ENCODE data around the gene IGSF3. TPM values are rescaled to one million over a fixed set of nuclear protein-coding genes. Genes with fewer than 3 reads are reported as not detected.

IGSF3 gene
- total and polyA plus RNA-seq, 2 of the 13 experiments (the other 11 are each of a cell fraction or from before 2014, with no cell fraction given) = 0.11 to 0.16 TPM

GRCh38 chr1:116538544-116538943 lies 129.0 kb downstream of the IGSF3 start (continued):
- TF ChIP-seq FOXK2 (IDR thresholded peaks at IDR 0.05) (no peak), ZNF451 (CRISPR knock-in tag; IDR thresholded peaks at IDR 0.05) (no peak), MXD4 (CRISPR knock-in tag; IDR thresholded peaks at IDR 0.05) (no peak), JUND (CRISPR knock-in tag; IDR thresholded peaks at IDR 0.05) (peak; percentile 92), HCFC1 (IDR thresholded peaks at IDR 0.05; ENCODE audit: low read depth, low read length) (no peak), CHCHD3 (CRISPR knock-in tag; IDR thresholded peaks at IDR 0.05) (no peak), ZNF781 (CRISPR knock-in tag; IDR thresholded peaks at IDR 0.05; ENCODE audit: borderline replicate concordance, not compliant biosample characterization) (no peak), HOMEZ (CRISPR knock-in tag; IDR thresholded peaks at IDR 0.05; ENCODE audit: low read depth) (no peak), ZKSCAN1 (IDR thresholded peaks at IDR 0.05; ENCODE audit: low read length) (no peak), ZNF468 (CRISPR knock-in tag; IDR thresholded peaks at IDR 0.05) (no peak), IRF1 (CRISPR knock-in tag; IDR thresholded peaks at IDR 0.05; ENCODE audit: low read depth) (no peak), ZNF431 (CRISPR knock-in tag; IDR thresholded peaks at IDR 0.05; ENCODE audit: borderline replicate concordance, low read depth) (no peak), AHR (CRISPR knock-in tag; IDR thresholded peaks at IDR 0.05) (no peak; the same call in 1 of the 2 replicates), ZNF841 (CRISPR knock-in tag; IDR thresholded peaks at IDR 0.05; ENCODE audit: borderline replicate concordance) (no peak), JUNB (CRISPR knock-in tag; IDR thresholded peaks at IDR 0.05; ENCODE audit: borderline replicate concordance) (peak; percentile 93), NFKBIZ (CRISPR knock-in tag; IDR thresholded peaks at IDR 0.05) (no peak), ZNF792 (CRISPR knock-in tag; IDR thresholded peaks at IDR 0.05) (no peak), SMARCC2 (IDR thresholded peaks at IDR 0.05) (no peak), XRCC5 (optimal IDR thresholded peaks at IDR 0.05; ENCODE audit: low read length) (no peak)
- TF ChIP-seq, protein P1, sequence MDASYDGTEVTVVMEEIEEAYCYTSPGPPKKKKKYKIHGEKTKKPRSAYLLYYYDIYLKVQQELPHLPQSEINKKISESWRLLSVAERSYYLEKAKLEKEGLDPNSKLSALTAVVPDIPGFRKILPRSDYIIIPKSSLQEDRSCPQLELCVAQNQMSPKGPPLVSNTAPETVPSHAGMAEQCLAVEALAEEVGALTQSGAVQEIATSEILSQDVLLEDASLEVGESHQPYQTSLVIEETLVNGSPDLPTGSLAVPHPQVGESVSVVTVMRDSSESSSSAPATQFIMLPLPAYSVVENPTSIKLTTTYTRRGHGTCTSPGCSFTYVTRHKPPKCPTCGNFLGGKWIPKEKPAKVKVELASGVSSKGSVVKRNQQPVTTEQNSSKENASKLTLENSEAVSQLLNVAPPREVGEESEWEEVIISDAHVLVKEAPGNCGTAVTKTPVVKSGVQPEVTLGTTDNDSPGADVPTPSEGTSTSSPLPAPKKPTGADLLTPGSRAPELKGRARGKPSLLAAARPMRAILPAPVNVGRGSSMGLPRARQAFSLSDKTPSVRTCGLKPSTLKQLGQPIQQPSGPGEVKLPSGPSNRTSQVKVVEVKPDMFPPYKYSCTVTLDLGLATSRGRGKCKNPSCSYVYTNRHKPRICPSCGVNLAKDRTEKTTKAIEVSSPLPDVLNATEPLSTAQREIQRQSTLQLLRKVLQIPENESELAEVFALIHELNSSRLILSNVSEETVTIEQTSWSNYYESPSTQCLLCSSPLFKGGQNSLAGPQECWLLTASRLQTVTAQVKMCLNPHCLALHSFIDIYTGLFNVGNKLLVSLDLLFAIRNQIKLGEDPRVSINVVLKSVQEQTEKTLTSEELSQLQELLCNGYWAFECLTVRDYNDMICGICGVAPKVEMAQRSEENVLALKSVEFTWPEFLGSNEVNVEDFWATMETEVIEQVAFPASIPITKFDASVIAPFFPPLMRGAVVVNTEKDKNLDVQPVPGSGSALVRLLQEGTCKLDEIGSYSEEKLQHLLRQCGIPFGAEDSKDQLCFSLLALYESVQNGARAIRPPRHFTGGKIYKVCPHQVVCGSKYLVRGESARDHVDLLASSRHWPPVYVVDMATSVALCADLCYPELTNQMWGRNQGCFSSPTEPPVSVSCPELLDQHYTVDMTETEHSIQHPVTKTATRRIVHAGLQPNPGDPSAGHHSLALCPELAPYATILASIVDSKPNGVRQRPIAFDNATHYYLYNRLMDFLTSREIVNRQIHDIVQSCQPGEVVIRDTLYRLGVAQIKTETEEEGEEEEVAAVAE (CRISPR knock-in tag; IDR thresholded peaks at IDR 0.05; ENCODE audit: borderline replicate concordance) = no peak
- TF ChIP-seq, protein P2, sequence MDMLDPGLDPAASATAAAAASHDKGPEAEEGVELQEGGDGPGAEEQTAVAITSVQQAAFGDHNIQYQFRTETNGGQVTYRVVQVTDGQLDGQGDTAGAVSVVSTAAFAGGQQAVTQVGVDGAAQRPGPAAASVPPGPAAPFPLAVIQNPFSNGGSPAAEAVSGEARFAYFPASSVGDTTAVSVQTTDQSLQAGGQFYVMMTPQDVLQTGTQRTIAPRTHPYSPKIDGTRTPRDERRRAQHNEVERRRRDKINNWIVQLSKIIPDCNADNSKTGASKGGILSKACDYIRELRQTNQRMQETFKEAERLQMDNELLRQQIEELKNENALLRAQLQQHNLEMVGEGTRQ (IDR thresholded peaks at IDR 0.05; ENCODE audit: low read depth, low read length) = no peak
- TF ChIP-seq, protein P2 (CRISPR knock-in tag; IDR thresholded peaks at IDR 0.05; ENCODE audit: borderline replicate concordance) = no peak
- TF ChIP-seq, protein P3, sequence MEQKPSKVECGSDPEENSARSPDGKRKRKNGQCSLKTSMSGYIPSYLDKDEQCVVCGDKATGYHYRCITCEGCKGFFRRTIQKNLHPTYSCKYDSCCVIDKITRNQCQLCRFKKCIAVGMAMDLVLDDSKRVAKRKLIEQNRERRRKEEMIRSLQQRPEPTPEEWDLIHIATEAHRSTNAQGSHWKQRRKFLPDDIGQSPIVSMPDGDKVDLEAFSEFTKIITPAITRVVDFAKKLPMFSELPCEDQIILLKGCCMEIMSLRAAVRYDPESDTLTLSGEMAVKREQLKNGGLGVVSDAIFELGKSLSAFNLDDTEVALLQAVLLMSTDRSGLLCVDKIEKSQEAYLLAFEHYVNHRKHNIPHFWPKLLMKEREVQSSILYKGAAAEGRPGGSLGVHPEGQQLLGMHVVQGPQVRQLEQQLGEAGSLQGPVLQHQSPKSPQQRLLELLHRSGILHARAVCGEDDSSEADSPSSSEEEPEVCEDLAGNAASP (CRISPR knock-in tag; IDR thresholded peaks at IDR 0.05; ENCODE audit: borderline replicate concordance) = no peak
